ENCODE measurements around the gene CEACAM21.
A peak's percentile ranks its signal among the peaks of the same experiment; 100 is the strongest.

The CEACAM21 gene

GRCh38 chr19:41575998-41576397 is at the start of gene CEACAM21:
TSS of gene CEACAM21 (plus strand) at chr19:41576166. CDS start at chr19:41576275, 109 bp downstream.
- peak; percentile 61 for DNase-seq

DNA sequence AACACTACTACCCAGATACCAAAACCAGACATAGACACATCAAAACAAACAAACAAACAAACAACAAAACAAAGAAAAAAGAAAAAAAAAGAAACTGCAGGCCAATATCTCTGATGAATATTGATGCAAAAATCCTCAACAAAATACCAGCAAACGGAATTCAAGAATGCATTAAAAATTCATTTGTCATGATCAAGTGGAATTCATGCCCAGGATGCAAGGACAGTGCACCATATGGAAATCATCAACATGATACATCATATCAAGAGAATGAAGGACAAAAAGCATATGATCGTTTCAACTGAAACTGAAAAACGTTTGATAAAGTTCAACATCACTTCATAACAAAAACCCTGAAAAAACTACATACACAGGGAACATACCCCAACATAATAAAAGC is 48.9 kb upstream of the CEACAM21 start:
- no peak for DNase-seq

DNA sequence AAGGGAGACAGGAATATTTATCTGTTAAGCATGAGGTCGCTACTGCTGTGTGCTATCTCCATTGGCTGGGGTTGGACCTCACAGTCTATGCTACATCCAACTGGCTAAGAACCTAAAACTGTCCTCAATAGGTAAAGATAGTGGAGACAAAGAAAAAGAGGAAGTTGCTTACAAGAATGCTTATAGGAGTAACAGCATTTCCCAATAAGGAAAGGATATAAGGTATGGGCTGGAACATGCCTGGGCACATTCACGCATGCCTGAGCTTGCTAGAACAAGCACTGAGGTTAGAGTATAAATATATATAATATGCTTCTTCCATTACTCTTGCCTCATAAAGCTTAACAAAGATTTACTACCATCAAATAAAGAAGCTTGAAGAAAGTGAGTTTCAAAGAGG is 47.9 kb upstream of the CEACAM21 start:
- no peak for DNase-seq

DNA sequence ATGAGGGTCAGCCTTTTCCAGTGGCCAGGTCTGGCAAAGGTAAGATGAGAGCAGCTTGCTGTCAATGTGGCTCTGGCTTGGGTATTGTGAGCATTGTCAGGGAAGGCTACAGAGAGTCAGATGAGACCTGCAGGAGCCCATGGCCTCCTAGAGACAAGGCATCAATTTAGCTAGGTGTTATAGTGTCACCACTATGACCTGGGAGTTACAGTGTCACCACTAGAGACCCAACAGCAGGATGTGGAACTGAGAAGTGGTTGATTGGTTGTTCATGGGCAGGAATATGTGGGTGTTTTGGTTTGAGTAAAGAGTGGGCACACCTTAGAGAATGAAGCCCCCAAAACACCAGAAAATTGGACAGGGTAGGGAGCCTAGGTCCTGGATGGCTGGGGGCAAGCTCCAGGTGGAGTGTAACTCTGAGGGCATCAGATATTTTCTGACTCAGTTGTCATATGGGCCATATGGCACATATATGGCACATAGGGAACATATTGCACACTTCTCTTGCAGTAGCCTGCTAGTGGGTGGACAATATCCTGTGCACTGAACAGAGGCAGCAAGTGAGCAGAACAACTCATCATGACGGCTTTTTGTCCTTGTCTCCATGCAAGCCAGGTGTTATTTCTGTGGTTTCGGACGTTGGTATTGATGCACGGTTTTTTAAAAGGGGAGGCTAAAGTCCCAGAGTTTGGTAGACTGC is 46.3 kb upstream of the CEACAM21 start:
- peak; percentile 16 for DNase-seq

DNA sequence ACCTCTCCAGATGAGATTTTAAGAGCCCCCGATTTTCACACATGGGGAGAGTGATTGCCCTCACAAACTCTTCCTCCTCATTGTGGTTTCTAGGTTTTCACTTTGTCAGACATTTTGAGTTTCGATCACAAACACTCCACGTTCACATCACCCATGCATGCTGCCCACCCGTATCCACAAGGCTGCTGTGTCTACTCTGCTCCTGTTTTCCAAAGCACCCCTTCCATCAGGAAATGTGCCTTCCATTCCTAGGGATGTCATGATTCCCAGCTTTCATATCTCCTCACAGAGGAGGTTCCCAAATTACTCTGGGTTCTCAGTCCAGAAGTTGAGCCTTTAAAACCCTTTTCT is 45.8 kb upstream of the CEACAM21 start:
- DNase-seq, result no peak

- peak; percentile 47 for DNase-seq
Observed at GRCh38 chr19:41530761-41531301, 45.1 kb upstream of the CEACAM21 start.

DNA sequence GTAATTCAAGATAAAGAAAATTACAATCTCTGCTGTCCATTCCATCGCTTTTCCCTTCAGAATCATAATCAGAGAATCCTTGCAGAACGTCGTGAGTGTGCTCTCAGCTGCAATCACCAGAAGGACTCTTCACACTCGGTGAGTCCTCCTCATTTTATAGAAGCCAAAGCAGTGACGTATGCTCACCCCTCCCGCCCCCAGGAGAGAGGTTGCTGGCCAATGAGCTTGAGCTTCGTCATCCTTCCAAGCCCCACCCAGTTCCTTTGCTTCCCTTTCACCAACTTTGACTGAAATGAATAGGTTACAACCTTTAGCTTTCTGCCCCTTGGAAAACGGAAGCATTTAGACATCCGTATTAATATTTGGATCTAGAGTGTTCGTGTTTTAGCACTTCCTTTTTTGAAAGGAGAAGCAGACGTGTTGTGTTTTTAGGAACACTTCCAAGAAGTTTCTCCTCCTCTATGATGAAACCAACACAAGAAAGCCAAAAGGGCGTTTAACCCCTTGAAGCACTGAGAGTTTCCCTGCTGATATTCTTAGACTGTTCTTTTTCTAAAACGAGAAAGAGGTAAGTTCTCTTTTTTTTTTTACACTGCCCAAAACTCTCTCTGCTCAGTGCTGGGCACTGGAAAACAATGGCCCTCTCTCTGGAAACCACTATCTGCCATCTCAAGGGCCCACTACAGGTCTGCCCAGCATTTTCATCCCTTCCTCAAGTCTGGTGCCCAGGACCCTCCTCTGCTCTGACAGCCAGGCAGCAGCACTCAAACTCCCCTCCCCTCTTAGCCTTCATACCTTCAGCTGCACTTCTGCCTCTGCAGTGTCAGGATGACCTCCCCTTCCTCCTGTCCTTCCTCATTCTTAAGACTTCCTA is 44.3 kb upstream of the CEACAM21 start:
- peak; percentile 94 for DNase-seq

DNA sequence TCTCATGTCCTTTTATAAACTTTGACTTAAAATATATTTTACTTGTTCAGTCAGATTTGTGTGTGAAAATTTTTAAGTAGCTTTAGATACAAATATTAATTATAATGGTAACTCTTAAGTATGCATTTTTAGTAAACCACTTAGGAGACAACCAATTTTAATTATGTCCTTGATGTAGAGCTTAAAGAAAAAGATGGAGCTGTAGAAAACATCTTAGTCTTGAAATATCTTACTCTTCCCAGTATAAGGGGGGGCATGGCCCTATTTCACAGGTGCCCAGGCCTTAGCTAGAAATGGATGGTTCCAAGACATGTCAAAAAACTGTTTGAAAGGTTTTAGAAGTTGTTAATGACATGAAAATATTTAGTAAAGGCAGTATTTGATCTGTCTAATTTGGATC is 43.4 kb upstream of the CEACAM21 start:
- no peak for DNase-seq

- DNase-seq, result no peak
Observed at GRCh38 chr19:41533671-41534215, 42.2 kb upstream of the CEACAM21 start.

- DNase-seq, result peak; percentile 19
Observed at GRCh38 chr19:41535029-41535622, 40.8 kb upstream of the CEACAM21 start.

DNA sequence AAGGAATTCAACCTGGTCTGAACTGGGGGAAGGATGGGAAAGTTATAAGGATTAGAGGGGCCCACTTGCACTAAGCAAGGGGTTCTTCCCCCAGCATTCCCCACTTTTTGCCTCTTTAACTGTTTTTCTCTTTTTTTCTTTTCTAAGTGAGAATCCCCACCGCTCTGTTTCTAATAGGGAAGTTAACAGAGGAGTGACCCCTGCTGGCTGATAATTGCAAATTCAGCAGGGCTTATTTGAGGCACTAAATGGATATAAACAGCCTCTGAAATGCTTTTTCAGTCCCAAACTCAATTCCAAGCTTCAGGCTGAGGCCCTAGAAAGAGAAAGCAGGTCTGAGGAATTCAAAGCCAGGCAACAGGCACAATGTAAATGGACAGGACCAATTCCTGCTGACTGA is 38.2 kb upstream of the CEACAM21 start:
- peak; percentile 67 for DNase-seq

DNA sequence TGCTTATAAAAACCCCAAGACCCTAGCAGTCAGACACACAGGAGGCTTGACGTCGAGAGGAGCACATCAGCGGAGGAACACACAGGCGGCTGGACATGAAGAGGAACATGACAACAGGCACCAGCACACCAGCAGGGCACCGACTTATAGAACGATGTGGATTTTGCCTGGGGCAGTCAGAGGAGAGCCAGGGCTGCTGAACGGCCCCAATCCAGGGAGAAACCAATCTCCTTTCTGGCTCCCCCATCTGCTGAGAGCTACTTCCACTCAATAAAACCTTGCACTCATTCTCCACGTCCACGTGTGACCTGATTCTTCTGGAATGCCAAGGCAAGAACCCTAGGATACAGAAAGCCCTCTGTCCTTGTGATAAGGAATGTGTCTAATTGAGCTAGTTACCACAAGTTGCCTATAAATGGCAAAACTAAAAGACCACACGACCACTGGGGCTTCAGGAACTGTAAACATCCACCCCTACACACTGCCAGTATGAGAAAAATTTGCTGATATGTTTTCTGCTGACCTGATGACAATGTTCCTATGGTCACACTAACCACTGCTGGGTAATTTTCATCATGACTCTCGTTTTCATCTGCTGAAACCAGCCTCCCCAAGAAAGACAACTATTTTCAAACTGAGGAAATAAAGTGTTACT is 35.8 kb upstream of the CEACAM21 start:
- DNase-seq, result no peak

DNA sequence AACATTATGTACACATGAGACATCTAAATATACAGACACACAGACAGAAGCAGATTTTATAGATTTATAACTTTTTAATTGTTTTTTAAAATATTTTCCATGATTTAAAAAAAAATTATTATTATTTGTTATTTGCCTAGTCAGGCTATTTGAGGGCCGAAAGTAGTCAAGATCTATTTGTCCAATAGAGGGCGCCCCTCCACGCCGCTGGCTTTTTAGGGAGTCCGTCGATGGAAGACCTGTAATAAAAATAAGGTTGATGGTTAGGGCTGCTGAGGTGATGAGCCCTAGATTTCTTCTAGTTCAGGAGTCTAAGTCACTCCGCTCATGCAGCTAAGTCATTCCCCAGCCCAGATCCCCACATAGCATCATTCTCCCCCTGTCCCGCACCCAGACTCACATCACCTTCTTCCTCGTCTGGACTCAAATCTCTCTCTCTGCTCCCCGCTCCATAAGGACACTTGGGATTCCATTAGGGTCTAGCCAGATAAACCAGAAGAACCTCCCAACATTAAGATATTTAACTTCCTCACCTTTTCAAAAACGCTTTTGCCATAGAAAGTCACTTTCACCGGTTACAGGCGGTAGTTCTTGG is 33.9 kb upstream of the CEACAM21 start:
- DNase-seq, result peak; percentile 87

DNA sequence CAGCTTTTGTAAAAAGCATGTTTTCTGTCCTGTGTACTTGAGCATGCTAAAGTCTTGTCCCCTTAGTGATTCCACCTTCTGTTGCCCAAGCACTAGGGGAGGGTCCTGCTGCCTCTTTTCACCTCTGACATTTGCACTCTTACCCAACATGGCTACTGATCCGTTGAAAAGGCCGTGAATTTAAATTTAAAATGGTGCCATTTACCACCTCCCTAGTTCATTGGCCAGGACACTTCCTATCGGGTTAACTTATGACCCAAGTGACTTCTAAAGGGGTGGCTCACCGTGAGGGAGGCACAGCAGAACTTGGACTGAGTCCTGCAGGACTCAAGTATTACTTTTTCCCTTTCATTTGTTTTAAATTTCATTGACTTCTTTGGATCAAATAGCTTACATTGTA is 33.3 kb upstream of the CEACAM21 start:
- DNase-seq, result no peak

DNA sequence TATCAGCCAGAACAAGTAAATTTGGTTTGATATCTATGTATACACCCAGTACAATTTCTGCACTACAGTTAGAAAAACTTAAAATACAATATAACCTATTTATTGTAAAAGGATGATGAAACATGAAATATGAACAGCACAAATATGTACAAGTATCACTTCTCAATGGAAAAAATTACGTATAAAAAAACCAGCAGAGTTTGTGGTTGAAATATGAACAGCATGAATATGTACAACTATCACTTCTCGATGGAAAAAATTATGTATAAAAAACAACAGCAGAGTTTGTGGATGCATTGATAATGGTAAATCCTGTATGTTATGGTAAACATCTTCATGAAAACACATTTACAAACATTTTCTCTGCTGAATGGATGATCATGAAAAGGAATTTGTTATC is 32.4 kb upstream of the CEACAM21 start:
- no peak for DNase-seq

- DNase-seq, result no peak
Observed at GRCh38 chr19:41545547-41545946, 30.4 kb upstream of the CEACAM21 start.

DNA sequence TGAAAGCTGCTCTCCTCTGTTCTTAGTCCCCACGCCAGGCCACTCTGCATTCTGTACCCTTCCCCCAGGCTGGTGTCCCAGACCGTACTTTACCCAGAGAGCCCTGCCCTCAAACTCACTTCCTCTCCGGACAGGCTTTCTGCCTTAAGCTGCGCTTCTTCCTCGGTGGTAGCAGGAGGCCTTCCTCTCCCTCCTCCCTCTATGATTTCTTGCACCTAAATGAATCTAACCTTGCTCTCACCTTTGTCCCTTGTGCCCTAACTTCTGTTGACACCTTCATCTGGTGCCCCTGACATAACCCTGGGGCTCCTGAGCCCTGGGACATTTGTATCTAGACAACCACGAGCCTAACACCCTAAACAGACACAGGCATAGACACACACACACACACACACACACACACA is 29.6 kb upstream of the CEACAM21 start:
- DNase-seq, result peak; percentile 63

DNA sequence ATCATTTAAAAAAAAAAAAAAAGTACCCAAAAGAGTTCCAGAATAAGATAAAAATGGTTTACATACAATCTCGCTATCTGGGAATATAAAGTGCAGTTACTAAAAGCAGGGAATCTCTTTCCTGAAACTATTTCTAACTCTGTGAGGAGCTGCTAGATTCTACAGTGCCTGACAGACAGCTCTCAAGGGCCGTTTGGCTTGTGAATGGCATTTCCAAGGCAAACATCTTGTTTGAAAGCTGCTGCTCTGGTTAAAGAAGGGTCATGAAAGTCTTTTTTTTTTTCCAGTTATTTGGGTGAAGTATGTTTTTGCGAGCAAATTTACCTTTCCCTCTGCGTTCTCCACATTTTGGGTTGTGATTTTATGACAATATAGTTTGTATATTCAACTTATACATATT is 29.0 kb upstream of the CEACAM21 start:
- no peak for DNase-seq

GRCh38 chr19:41547569-41547968 is 28.4 kb upstream of the CEACAM21 start:
- no peak for DNase-seq

DNA sequence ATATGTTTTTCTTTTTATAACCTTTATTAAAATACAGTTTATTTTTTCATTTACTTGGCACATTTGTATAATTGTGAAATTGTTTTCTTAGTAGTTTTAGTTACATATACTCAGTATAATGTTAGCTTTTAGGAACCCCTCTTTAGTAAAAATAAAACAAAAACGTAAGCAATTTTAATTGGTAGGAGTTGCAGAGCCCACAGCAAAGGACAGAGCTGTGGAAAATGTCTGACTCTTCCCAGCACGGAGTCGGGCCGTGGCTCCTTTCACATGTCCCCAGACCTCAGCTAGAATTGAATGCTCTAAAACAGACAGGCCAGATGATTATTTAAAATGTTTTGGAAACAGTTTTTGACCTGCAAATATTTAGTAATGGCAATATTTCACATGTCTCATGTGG is 27.9 kb upstream of the CEACAM21 start:
- DNase-seq, result no peak

- peak; percentile 89 for DNase-seq
Observed at GRCh38 chr19:41548954-41549688, 26.8 kb upstream of the CEACAM21 start.

- no peak for DNase-seq
Observed at GRCh38 chr19:41549884-41550283, 26.1 kb upstream of the CEACAM21 start.

Data from CD4-positive, alpha-beta T cell treated with Interleukin-10 for 1 hour (primary cell).